WI38 (cell line): Measurements from ENCODE around the gene CAP1.

ENCODE experiments used
- H3K4me3 ChIP-seq: 2 replicates; pipeline ENCODE4 v1.5.1; 2011; ENCODE audit warnings: low read depth, mild to moderate bottlenecking, control low read depth, low read length
- CTCF ChIP-seq: IDR thresholded peaks from 2 replicates; pipeline ENCODE4 v1.5.1; 2012; ENCODE audit warnings: low read depth, mild to moderate bottlenecking, control low read depth, low read length

Gene CAP1

DNA sequence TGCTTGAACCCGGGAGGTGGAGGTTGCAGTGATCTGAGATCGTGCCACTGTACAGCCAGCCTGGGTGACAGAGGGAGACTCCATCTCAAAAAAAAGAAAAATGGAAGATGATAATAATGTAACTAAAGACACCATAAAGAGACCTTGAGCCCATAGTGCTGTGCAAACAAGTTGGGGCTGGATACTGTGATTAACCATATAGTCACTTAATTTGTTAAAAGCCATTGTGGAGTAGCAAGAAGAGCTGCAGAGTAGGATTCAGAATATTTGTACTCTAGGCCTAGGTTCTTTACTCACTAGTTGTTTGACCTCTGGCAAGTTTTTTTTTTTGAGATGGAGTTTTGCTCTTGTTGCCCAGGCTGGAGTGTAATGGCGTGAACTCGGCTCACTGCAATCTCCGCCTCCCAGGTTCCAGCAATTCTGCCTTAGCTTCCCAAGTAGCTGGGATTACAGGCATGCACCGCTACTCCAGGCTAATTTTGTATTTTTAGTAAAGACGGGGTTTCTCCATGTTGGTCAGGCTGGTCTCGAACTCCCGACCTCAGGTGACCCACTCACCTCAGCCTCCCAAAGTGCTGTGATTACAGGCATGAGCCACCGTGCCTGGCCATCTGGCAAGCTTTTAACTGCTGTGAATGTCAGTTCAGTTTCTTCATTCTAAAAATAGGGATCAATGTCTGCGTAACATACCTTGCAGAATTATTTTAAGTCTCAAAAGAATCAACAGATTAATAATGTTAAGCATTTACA is 12.8 kb downstream of the CAP1 start:
- H3K4me3 ChIP-seq = no peak overlapping the region
- TF ChIP-seq CTCF = no peak

DNA sequence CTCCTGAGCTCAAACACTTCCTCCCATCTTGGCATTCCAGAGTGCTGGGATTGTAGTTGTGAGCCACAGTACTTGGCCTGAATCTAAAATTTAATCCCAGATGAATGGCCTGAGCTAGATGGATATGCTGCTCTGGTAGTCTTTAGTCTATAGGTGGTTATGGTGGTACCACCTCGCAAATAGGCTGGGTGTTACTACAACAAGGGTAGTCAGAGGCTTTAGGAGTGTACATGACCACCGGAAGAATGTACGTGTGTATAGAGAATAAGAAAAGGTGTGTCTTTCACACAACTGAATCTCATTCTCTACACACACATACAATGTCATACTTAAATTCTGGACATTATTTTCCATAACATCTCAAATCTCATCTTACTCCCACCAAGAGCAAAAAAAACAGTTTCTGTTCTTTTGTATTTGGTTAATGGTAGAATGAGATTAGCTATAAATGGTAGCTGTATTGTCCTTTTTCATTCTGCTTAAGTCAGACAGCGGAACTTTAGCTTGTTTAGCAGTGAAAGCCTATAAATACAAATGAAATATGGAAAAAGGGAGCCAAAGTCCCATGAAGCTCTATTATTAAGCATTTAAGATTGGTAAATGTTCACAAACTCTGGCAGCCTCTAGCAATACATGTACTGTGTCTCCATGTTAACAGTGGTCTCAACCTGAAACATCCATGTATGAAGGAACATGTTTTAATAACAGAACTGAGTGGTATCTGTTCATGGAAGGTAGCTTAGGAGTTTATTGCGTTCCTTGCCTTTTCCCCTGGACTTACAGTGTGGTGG is 16.2 kb downstream of the CAP1 start:
- TF ChIP-seq CTCF = no peak
- H3K4me3 ChIP-seq = no peak overlapping the region

DNA sequence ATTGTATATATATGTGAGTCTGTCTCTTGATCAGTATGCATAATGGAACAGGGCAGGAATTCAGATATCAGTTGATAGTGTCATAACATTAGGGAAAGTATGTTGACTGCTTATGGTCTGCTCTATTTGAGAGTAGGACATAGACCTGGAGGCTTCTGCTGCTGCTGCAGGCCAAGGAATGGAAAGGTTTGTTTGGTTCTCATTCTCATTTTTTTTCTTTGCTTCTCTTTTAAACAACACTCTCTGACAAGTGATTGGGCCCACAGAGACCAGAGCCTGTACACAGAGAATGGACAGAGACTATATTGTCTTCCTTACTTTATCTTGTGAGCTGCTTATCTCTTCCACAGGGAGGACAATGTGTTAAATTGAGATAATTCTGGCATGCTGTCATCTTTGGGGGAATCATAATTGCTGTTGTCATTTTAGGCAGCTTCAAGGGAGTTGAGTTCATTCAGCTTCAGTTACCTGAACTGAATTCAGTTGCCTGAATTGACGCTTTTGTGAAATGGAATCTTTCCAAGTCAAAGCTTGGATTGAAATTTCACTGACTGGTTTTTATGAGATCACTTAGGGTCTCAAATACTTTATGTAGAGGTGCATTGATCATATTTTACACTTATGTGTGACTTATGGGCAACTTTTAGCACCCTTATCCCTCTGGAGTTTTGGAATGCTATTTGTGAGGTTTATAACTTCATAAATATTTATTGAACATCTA is 16.9 kb downstream of the CAP1 start:
- H3K4me3 ChIP-seq = no peak overlapping the region
- TF ChIP-seq CTCF = no peak

DNA sequence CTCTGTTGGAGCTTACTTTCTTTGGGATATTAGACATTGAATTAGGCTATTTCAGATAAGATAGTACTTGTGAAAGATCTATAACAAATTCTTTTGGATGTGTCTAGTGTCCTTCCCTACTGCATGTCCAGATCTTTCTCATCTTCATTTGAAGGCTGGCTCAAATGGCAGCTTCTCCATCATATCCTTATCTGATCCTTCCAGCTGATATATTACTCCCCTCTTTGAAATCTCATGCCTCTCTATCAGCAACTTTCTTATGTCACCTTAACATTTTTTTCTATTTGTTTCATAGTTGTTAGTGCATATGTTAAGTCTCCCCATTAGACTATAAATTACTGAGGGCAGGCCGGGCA is 17.5 kb downstream of the CAP1 start:
- no peak for TF ChIP-seq CTCF
- no peak overlapping the region for H3K4me3 ChIP-seq

GRCh38 chr1:40058453-40059337 is 18.2 kb downstream of the CAP1 start:
- H3K4me3 ChIP-seq = no peak overlapping the region
- no peak for TF ChIP-seq CTCF

DNA sequence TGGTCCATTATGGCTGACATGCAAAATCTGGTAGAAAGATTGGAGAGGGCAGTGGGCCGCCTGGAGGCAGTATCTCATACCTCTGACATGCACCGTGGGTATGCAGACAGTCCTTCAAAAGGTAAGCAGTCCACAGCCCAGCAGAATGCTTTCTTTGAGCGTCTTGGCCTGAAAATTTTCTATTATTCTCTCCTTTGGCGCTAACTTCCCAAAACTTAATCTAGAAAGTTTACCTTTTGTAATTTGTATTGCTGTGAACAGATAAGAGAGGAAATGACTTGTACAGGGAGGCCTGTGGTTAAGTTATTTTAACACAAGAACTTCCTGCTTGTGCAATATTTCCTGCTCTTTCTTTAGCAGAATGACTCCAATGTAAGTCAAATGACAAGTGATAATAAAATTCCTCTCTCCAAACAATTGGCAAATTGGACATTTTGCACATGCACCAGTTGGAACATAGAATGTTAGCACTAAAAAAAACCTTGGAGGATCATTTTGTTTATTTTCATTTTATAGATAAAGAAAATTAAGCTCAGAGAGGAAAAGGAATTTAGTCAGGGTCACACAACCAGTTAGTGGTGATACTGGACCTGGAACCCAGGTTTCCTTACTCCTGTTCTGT is 18.9 kb downstream of the CAP1 start:
- TF ChIP-seq CTCF = no peak
- H3K4me3 ChIP-seq = no peak overlapping the region
